Natural killer cell (primary cell): ENCODE data around the gene SHOC2. TPM values are rescaled to one million over a fixed set of nuclear protein-coding genes. Genes with fewer than 3 reads are reported as not detected.

ENCODE experiments used
- ATAC-seq, 3 donors: fragments of 150-1000 bp in 2 of 3; fragments of 200-7000 bp in 1 of 3; cut with Tn5 transposase; 1 replicate in 1 of 3; 2 replicates in 2 of 3; pipeline ENCODE4 v1.10.0; 2021; ENCODE audit warnings: mild to moderate bottlenecking in 2 of 3, moderate library complexity in 2 of 3
- DNase-seq, 2 donors: peaks; one replicate each; pipeline versions ENCODE4 v3.0.0 to v3.0.0-alpha.2; 2013 to 2021; ENCODE audit warnings: mixed read lengths in 1 of 2
- H3K27ac ChIP-seq: one replicate; pipeline ENCODE4 v1.5.1; 2013; ENCODE audit warnings: mild to moderate bottlenecking, low read length
- H3K27me3 ChIP-seq: one replicate; pipeline ENCODE4 v1.6.1; 2013; ENCODE audit warnings: low read length; ENCODE audit not compliant: control insufficient read depth, insufficient read depth
- H3K36me3 ChIP-seq: one replicate; pipeline ENCODE4 v1.6.1; 2013; ENCODE audit warnings: low read length; ENCODE audit not compliant: control insufficient read depth, insufficient read depth
- H3K4me1 ChIP-seq: one replicate; pipeline ENCODE4 v1.6.1; 2013; ENCODE audit warnings: low read length; ENCODE audit not compliant: control insufficient read depth, insufficient read depth
- H3K4me3 ChIP-seq: one replicate; pipeline ENCODE4 v1.5.1; 2013; ENCODE audit warnings: low read length
- H3K9me3 ChIP-seq: one replicate; pipeline ENCODE4 v1.6.1; 2013; ENCODE audit warnings: low read length; ENCODE audit not compliant: control insufficient read depth, insufficient read depth
- H3K27ac Mint-ChIP-seq, 2 donors: one replicate each; pipeline ENCODE4 v1.8.0; 2022; ENCODE audit warnings: mild to moderate bottlenecking in 2 of 2, mixed read lengths in 2 of 2, moderate library complexity in 1 of 2
- H3K27me3 Mint-ChIP-seq, 2 donors: one replicate each; pipeline ENCODE4 v1.8.0; 2022; ENCODE audit warnings: low read depth in 2 of 2, mixed read lengths in 2 of 2
- H3K36me3 Mint-ChIP-seq: one replicate; pipeline ENCODE4 v1.8.0; 2022; ENCODE audit warnings: mixed read lengths
- H3K4me1 Mint-ChIP-seq, 2 donors: one replicate each; pipeline ENCODE4 v1.8.0; 2022; ENCODE audit warnings: mixed read lengths in 2 of 2
- H3K4me3 Mint-ChIP-seq: one replicate; pipeline ENCODE4 v1.8.0; 2022; ENCODE audit warnings: mild to moderate bottlenecking, moderate library complexity, mixed read lengths
- H3K9me3 Mint-ChIP-seq, 2 donors: one replicate each; pipeline ENCODE4 v1.8.0; 2022; ENCODE audit warnings: mixed read lengths in 2 of 2
- WGBS: methylation state at CpG from one replicate; pipeline ENCODE4 v1.1.7; 2013; ENCODE audit warnings: missing lambda C conversion rate; ENCODE audit not compliant: insufficient coverage; 5-methylcytosine and 5-hydroxymethylcytosine counted together
- intact Hi-C: fragments of 100-400 bp; cut with micrococcal nuclease; formaldehyde crosslinking; loops from one replicate; pipeline ENCODE4 v1.14.2; 2022
- total RNA-seq, 4 donors: library from RNA; stranded (reverse); fragments of 120-200 nt in 1 of 4; gene quantifications; one replicate each; pipeline versions ENCODE4 v1.2.3 to v1.2.4, GENCODE V29; 2013 to 2022
- TF ChIP-seq, protein P1 (sequence below): fragments of 200-600 bp; IDR thresholded peaks from one replicate; pipeline ENCODE4 v1.8.0; 2022; ENCODE audit warnings: antibody characterized with exemption

The SHOC2 gene
- total RNA-seq, 3 donors from 2014 or later (not counting 1 experiment from before 2014, with no cell fraction given), result 81.8 to 87.6 (median 85.7) TPM

DNA sequence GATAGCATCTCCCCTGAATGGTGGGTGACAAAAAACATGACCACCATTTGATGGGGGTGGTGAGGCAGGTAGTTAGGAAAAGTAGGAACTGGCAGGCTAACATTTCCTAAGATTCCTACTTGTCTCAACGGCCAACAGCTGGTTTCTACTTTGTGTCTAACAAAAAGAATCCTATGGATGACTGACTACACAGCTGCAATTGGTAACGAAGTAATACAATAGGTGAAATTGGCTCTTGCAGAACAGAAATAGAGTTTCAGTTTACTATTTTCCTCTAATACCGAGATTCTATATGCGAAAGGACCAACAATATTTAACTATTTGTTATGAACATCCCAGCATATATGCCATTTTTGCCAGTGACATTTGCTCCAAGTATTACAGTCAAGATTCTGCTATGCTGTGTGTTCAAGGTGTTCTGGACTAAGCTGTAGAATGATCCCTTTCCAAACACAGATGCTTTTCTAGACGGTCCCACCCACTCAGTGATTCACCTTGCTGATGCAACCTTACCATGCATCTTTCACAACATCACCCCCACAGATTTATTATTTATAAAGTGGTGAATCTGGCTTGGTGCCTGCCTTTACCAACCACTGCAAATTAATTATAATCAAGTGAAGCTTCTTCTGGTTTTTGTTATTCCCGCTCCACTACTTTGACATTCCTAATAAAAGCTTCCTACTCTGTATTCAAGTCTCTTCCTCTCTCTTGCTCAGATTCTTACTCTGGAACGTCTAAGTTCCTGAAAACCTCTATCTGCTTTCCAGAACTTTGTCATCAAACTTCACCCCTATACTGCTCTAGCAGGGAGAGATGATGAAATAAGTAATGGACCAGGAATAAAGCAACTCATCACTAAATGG, 17.2 kb upstream of the SHOC2 start:
- Mint-ChIP-seq H3K4me1 (peaks cover 8 to 29% of the 10 kb centered on the region in 2 donors), H3K27ac (peak overlapping the region; percentile 45 to 78), H3K27me3 (no peaks in the 10 kb centered on the region), H3K36me3 (no peaks in the 10 kb centered on the region), H3K4me3 (no peak overlapping the region), H3K9me3 (no peaks in the 10 kb centered on the region)
- DNase-seq (no peak), ATAC-seq (peak in 1 of 3 donors; percentile 7)
- H3K9me3 ChIP-seq, result no peaks in the 10 kb centered on the region
- H3K4me3 ChIP-seq, result no peak overlapping the region
- TF ChIP-seq, protein P1, sequence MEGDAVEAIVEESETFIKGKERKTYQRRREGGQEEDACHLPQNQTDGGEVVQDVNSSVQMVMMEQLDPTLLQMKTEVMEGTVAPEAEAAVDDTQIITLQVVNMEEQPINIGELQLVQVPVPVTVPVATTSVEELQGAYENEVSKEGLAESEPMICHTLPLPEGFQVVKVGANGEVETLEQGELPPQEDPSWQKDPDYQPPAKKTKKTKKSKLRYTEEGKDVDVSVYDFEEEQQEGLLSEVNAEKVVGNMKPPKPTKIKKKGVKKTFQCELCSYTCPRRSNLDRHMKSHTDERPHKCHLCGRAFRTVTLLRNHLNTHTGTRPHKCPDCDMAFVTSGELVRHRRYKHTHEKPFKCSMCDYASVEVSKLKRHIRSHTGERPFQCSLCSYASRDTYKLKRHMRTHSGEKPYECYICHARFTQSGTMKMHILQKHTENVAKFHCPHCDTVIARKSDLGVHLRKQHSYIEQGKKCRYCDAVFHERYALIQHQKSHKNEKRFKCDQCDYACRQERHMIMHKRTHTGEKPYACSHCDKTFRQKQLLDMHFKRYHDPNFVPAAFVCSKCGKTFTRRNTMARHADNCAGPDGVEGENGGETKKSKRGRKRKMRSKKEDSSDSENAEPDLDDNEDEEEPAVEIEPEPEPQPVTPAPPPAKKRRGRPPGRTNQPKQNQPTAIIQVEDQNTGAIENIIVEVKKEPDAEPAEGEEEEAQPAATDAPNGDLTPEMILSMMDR, result no peak
- H3K27me3 ChIP-seq, result no peaks in the 10 kb centered on the region
- H3K27ac ChIP-seq, result no peak overlapping the region
- 94% methylated on average over 5 of the region's 7 CpGs for WGBS
- intact Hi-C loops, result no loop called here
- H3K4me1 ChIP-seq, result no peaks in the 10 kb centered on the region
- peaks cover 48% of the 10 kb centered on the region for H3K36me3 ChIP-seq

DNA sequence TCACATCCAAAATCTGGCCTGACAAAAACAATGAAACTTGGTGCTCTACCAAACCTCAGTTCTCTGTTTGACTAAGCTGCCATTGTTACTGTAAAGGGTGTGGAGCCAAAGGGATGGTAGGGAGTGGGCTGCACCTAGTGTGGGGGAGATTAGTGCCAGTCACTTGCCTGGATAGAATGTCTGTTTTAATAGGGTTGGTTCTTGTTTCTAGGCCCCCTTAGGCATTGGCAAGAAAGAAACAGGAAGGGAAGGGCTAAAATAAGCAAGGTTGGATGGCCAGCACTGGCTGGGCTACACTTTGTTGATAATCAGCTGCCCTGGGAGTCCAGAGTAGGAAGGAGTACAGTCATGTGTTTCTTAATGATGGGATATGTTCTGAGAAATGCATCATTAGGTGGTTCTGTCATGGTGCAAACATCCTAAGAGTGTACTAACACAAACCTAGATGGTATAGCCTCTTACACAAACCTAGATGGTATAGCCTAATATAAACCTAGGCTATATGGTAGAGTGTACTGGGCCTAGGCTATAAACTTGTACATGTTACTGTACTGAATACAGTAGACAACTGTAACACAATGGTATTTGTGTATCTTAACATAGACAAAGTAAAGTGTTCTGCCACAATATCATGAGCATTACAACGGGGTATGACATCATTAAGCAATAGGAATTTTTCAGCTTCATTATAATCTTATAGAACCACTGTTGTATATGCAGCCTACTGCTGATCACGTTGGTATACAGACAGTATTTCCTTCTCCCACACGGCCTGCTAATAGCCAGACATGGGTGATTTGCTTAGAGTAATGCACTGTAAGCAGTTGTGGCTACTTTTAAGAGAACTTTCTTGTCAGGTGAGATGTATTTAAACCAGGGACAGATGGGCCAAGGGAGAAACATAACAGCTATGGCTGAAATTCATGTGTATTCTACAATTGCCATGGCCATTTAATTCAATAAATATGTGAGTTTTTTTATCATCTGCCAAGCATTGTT, 15.8 kb upstream of the SHOC2 start:
- WGBS, result 85% methylated on average over 3 of the region's 3 CpGs
- Mint-ChIP-seq H3K9me3 (no peaks in the 10 kb centered on the region), H3K4me3 (no peak overlapping the region), H3K4me1 (peaks cover 8 to 34% of the 10 kb centered on the region in 2 donors), H3K27me3 (no peaks in the 10 kb centered on the region), H3K27ac (peak overlapping the region; percentile 14 to 78), H3K36me3 (no peaks in the 10 kb centered on the region)
- DNase-seq (no peak), ATAC-seq (peak in 2 of 3 donors; percentile 21 to 24)
- Histone ChIP-seq H3K9me3 (no peaks in the 10 kb centered on the region), H3K4me3 (no peak overlapping the region), H3K36me3 (peaks cover 35% of the 10 kb centered on the region), H3K27ac (no peak overlapping the region), H3K4me1 (no peaks in the 10 kb centered on the region), H3K27me3 (no peaks in the 10 kb centered on the region)
- TF ChIP-seq, protein P1, result no peak
- intact Hi-C loops, result no loop called here

DNA sequence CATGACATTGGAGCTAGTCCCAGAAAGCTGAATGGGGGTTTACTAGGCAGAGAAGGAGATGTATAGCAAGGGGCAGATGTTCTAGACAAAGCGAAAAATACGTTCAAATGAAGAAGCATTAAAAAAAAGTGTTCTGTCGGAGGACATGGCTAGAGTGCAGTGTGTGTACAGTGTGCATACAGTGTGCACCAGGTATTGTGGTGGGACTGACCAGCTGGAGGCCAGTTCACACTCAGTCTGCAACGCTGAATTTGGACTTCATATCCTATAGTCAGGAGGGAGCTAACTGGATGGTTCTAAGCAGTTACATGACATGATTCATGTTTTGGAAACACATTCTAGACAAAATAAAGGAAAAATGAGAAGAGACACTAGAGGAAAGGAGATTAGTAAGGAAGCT, 9.3 kb upstream of the SHOC2 start:
- Mint-ChIP-seq H3K27ac (peak overlapping the region in 1 of 2 donors; percentile 1), H3K4me3 (no peak overlapping the region), H3K9me3 (no peaks in the 10 kb centered on the region), H3K36me3 (no peaks in the 10 kb centered on the region), H3K27me3 (no peaks in the 10 kb centered on the region), H3K4me1 (peaks cover 0 to 15% of the 10 kb centered on the region in 2 donors)
- no peaks in the 10 kb centered on the region for H3K4me1 ChIP-seq
- ATAC-seq (no peak), DNase-seq (no peak)
- H3K4me3 ChIP-seq, result no peak overlapping the region
- intact Hi-C loops, result loop anchor here (10.0 kb wide), 1 partner anchor 605 kb away; the partner anchor contains the start of gene SMNDC1
- H3K36me3 ChIP-seq, result peaks cover 5% of the 10 kb centered on the region
- H3K27me3 ChIP-seq, result no peaks in the 10 kb centered on the region
- over 99% methylated on average over 4 of the region's 4 CpGs for WGBS
- TF ChIP-seq, protein P1, result no peak
- no peak overlapping the region for H3K27ac ChIP-seq
- H3K9me3 ChIP-seq, result no peaks in the 10 kb centered on the region
